NCI-H1694 treated with DMSO at 0.1 percent for 48 hours (cell line): Measurements from ENCODE around the gene SRSF7.
A peak's percentile ranks its signal among the peaks of the same experiment; 100 is the strongest.
"Not testable (repeated sequence)": the region's sequence is repeated elsewhere in the genome, so short reads cannot be mapped to it uniquely, and the experiment has no call there.

ENCODE experiments used
- DNase-seq: peaks from one replicate; lab custom pipeline; 2025; lab: John Stamatoyannopoulos, UW

The SRSF7 gene

DNA sequence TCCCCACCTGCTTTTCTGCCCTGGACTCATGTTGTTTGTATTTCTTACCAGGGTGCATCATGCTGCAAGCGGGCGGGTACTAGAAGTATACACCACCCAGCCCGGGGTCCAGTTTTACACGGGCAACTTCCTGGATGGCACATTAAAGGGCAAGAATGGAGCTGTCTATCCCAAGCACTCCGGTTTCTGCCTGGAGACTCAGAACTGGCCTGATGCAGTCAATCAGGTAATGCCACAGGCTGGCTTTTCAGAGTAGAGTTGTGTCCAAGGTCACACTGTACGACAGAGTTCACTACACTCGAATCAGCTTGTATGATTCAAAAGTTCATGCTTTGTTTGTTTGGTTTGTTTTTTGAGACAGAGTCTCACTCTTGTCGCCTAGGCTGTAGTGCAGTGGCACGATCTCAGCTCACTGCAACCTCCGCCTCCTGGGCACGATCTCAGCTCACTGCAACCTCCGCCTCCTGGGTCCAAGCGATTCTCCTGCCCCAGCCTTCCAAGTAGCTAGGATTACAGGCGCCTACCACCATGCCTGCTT, 19.4 kb downstream of the SRSF7 start:
- DNase-seq, result no peak

GRCh38 chr2:38731090-38731489, 20.1 kb downstream of the SRSF7 start:
- no peak for DNase-seq

DNA sequence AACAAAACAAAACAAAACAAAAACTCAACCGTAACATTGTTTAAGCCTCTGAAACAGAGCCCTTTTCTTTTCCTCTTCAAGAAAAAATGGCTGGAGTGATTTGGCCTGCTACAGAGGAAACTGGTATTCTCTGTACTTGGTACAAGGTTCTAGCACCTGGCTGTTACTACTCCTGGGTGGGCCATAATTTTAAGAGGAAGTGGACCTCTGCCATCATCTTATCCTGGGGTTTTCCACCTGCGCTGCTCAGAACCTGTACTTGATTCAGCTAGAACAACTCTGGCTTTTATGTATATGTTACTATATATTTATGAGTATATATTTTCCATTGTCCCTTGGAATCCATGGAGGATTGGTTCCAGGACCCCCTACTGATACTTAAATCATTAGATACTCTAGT, 22.5 kb downstream of the SRSF7 start:
- no peak for DNase-seq

DNA sequence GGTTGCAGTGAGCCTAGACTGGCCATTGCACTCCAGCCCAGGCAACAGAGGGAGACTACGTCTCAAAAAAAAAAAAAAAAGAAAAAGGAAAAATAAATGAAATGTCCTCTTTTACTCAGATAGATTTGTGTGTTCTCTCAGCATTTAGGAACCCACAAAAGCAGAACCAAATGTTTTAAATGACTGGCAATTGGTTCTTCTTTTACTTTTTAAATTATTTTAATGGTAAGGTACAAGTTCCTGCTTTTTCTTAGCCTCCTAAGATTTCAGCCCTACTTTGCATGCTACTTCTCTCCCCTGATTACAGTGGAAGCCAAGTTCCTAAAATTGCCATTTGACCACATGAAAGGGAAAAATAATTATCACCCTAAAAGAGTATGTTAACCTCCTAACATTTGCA, 23.5 kb downstream of the SRSF7 start:
- no peak for DNase-seq

- no peak for DNase-seq
Measured at GRCh38 chr2:38723173-38723572, 28.0 kb downstream of the SRSF7 start.

DNA sequence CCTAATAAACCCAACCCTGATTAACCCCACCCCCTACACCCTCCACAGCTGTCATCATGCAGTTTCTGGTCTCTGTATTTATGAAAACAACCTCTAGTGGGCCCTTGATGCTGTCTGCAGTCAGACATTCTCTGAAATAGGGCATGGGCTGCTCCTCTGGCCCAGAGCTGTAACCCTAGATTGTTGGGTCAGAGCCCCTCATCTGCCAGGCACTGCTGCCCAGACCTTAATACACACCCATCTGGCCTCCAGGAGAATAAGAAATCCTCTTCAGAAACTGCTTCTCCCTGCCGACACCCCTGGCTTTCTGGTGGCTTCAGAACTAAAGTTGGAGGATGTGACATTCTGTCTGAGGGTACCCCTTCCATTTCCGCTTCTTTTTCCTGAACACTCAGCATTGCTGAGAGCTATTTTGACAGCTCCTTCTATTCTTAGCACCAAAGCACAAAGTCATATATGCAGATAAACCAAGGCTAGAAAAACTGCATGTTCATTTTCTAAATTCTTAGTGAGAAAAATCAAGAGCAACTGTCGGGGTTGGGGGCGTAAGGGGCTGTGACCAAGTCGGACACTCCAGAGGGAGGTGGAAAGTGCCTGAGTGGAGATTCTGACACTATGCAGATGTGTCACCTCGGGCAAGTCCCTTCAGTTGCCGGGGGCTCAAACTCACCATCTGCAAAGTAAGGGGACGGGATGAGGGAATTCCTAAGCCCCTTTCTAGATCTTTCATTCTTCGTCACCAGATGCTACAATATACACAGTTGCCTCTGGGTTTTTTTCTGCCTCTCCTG, 28.7 kb downstream of the SRSF7 start:
- no peak for DNase-seq

DNA sequence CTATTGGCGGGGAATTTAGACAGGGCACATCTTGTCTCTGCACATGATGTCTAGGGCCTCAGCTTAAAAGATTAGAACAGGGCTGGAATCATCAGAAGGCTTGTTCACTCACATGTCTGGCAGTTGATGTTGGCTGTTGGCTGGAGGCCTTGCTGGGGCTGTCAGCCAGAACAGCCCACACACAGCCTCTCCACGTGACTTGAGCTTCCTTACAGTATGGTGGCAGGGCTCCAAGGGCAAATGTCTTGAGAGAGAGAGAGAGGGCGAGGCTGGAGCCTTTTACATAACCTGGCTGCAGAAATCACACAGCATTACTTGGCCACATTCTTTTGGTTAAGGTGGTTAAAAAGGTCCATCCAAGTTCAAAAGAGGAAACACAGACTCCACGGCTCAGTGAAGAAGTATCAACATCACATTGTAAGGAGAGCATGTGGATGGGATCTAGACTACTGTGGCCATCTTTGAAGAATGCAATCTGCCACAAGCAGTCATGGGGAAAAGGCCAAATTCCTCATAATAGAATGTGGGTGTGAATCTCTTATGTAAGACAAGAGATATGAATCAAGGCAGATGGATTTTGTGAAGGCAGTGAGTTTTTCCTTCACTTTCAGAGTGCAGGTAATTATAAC, 30.4 kb downstream of the SRSF7 start:
- DNase-seq, result peak; percentile 6

DNA sequence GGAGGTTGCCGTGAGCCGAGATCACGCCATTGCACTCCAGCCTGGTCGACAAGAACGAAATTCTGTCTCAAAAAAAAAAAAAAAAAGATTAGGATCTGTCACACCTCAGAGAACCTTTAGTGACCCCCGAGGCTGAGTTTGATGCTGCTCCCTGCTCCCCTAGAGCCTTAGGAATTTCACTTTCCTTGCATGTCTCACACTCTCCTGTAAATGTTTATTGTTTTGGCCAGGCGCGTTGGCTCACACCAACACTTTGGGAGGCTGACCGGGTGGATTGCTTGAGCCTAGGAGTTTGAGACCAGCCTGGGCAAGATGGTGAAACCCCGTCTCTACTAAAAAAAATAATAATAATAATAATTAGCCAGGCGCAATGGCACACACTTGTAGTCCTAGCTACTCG, 31.5 kb downstream of the SRSF7 start:
- DNase-seq, result no peak

DNA sequence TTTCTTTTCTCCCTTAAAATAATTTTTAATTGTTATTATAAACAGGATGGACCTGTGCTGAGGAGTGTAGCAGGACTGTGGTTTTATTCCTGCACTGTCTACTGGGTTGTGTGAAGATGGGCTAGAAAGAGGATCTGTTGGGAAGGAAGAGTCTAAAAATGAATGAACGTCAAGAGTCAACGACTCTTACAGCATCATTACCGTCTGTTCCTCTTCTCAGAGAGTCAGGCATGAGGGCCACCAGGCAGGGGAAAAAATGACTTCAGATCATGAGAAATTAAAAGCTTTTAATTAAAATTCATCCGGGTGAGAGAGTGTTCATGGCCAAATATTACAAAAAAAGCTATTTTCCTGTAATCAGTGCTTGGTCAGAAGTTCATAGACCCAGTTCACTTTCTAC, 32.6 kb downstream of the SRSF7 start:
- no peak for DNase-seq

- no peak for DNase-seq
Measured at GRCh38 chr2:38716185-38716584, 35.0 kb downstream of the SRSF7 start.

DNA sequence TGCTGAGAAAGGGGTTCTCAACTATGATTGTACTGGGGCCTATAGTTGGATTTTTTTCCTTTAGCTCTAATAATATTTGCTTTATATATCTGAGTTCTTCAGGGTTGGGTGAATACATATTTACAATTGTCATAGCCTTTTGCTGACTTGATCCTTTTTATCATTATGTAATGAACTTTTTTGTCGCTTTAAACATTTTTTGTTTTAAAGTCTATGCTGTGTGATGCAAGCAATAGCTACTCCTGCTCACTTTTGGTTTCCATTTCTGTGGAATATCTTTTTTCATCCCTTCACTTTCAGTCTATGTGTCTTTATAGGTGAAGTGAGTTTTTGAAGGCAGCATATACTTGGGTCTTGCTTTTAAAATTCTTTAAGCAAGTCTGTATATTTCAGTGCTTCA, 36.2 kb downstream of the SRSF7 start:
- DNase-seq, result not testable (repeated sequence)

DNA sequence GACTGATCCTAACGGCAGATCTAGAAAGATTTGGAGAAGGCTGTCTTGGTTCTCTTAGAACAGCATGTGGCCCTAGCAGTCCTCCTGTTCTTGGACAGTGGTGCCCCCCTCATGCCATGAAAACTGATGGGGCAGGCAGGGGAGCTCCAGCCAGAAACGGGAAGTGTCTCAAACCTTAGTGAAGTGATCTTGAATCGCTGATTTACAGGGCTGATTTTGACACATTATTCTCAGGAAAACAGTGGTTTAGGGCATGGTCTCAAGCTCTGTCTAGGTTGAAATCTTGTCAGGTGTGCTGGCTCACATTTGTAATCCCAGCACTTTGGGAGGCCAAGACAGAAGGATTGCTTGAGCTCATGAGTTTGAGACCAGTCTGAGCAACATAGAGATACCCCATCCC, 37.8 kb downstream of the SRSF7 start:
- DNase-seq, result no peak

GRCh38 chr2:38712871-38713270, 38.3 kb downstream of the SRSF7 start:
- DNase-seq, result no peak

DNA sequence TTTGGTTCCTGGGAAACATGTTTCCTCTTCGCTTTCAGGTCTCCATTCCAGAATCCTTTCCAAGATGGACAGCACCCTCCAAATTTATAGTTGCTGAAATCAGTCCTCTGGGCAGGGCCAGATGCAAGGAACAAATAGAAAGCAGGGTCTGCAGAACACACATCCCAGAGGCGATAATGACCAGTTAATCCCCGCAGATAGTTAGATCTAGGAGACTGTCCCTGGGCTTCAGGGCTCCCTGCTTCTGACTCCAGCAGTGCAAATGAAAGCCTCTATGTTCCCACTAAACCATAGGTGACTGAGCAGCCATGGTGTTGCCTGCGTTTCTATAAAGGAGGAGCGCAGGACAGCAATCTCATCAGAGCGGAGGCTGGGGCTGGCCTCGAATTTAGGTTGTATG, 38.7 kb downstream of the SRSF7 start:
- no peak for DNase-seq

DNA sequence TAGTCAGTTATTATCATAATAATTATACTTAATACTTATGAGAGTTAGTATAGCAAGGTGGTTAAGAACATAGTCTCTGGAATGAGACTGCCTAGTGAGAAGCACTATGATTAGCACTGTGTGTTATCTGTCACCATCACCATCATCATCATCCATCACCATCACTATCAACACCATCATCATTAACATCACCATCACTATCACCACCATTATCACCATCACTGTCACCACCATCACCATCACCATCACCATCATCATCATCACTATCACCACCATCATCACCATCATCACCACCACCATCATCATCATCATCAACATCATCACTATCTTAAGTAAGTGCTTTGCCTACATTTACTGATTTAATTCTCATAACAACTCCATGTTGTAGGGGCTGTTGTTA, 39.6 kb downstream of the SRSF7 start:
- DNase-seq, result no peak

DNA sequence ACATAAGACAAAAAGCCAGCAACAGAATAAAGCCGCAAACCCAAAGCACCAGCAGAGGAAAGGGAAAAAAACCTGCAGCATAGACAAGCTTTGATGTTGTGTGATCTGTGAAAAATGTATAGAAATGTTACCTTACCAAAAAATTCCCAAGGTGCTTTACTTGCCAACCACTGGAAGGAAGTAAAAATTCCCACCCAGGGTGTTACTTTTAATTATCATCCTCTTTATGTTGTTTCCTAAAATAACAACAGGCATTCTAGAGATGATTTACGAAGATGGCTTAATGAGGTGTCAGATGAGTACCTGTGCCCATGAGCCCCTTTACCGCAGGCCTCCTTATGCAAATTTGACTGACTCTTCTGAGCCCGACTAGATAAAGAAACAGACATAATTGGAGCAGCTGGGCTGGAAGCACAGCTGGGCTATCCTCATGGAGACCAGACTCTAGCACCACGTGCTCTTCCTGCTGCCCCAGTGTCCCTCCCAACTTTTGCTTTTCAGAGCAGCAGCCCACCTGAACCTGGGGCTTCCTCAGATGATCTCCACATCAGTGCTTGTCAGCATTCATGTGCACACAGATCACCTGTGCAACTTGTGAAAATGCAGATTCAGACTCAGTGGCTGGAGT, 41.5 kb downstream of the SRSF7 start:
- DNase-seq, result no peak

DNA sequence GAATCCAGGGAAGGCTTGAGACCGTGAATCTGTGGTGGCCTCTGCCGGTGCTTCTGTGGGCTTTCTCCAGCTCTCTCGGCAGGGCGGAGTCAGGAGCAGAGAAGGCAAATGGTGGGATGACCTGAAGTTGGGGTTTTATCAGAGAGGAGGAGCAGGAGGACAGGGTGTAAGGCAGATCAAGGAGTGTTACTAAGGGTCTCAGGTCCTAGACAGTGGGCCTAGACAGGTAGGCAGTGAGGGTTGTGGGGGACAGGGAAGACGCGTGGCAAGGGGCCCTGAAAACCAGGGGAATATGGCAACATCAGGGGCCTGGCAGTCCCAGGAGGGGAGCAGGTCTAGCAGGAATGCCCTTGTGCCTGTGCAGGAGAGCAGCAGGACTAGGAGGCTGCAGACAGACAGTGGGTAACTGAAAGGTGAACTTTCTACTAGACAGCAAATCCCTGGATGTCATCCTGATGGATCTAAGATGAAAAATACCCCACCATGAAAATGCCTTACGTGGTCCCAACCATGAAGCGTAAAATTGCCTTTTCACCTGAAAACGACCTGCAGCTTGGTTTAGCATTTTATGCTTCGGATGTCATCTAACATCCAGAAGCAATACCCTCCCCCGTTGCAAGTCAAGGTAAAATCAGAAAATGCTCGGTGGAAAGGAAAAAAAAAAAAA, 42.1 kb downstream of the SRSF7 start:
- DNase-seq, result no peak

DNA sequence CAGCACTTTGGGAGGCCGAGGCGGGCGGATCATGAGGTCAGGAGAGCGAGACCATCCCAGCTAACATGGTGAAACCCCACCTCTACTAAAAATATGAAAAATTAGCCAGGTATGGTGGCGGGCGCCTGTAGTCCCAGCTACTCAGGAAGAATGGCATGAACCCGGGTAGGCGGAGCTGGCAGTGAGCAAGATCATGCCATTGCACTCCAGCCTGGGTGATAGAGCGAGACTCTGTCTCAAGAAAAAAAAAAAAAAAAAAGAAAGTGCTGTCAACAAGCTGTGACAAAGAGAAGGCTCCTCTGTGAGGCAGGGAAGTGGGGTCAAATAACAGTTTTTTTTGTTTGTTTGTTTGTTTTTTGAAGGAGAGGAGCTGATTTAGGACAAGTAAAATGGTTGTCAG, 42.7 kb downstream of the SRSF7 start:
- not testable (repeated sequence) for DNase-seq

GRCh38 chr2:38706846-38707345, 44.3 kb downstream of the SRSF7 start:
- DNase-seq, result no peak

DNA sequence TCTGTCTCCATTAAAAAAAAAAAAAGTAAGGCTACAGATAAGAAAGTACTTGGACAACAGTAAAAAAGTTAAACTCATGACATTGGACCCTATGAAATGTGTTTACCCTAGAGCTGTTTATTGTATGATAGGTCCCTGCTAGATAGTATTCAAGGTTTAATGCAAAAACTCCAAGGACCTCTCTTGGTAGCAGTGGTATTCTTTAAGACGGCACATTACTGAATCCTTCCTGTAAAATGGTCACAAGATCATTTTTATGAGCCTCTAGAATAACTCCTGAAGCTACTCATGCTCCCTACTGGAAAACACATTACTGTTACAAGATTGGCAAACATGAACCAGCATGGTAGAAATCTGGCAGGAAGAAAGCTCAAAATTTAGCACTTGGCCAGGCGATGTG, 46.5 kb downstream of the SRSF7 start:
- no peak for DNase-seq

DNA sequence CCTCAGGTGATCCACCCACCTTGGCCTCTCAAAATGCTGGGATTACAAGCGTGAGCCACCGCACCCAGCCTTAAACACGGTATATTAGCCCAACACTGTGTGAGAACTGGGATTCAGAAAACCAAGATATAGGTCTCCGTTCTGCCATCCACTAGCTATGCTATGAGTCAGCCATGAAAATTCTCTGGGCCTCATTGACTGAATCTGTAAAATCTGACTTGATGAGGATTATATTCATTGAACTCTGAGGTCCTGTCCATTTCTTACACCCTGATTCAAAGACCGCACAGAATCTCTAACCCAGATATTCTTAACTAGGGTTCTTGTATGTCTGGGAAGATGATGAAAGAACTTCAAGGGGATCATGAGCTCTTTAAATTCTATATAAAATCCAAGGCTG, 47.8 kb downstream of the SRSF7 start:
- not testable (repeated sequence) for DNase-seq

GRCh38 chr2:38702413-38702812, 48.7 kb downstream of the SRSF7 start:
- DNase-seq, result no peak
